Astrocyte of the spinal cord (primary cell): ENCODE measurements around the gene PITPNM3.

ENCODE experiments used
- DNase-seq: peaks from one replicate; pipeline ENCODE4 v3.0.0; 2011; ENCODE audit warnings: low read depth, low spot score
- H3K4me3 ChIP-seq: 2 replicates; pipeline ENCODE4 v1.5.1; 2011; ENCODE audit warnings: low read depth, mild to moderate bottlenecking, low read length, moderate library complexity
- CTCF ChIP-seq: IDR thresholded peaks from 2 replicates; pipeline ENCODE4 v1.5.1; 2012; ENCODE audit warnings: low read depth, mild to moderate bottlenecking, low read length, inconsistent platforms
- in situ Hi-C: cut with HindIII; loops from 2 replicates; pipeline ENCODE4 v1.10.0; 2017; ENCODE audit warnings: low sequenced_read_pairs

The PITPNM3 gene

DNA sequence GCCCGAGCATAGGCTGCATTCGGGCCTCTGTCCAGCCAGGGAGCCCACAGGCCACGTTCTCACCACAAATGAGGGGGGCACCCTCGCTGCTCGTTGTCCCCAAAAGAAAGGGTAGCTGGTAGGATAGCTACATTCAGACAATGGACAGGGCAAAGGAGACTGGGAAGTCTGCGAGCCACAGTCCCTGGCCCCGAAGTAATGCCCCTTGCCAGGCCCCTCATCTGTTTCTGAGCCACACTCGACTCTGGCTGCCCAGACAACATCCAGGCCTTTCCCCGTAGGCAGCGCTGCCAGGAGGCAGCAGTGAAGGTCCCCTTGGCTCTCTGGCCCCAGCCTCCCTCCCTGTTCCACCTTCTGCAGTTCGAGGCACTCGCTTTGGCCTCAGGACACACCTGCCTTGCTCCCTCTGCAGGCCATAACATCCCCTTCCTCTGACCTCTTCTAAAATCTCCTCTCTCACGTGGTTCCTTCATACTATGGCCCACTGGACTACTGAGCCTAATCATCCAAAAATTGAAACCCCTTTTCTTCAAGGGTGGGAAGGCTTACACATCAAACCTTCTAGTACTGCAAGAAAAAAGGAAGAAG lies 133.6 kb downstream of the PITPNM3 start:
- no peak for DNase-seq
- in situ Hi-C loops = no loop called here
- no peak overlapping the region for H3K4me3 ChIP-seq
- no peak for TF ChIP-seq CTCF

GRCh38 chr17:6421700-6422604 lies 134.4 kb downstream of the PITPNM3 start:
- no peak overlapping the region for H3K4me3 ChIP-seq
- in situ Hi-C loops = no loop called here
- peak; percentile 80 for TF ChIP-seq CTCF
- DNase-seq = peak; percentile 61

GRCh38 chr17:6420173-6420641 lies 136.1 kb downstream of the PITPNM3 start:
- TF ChIP-seq CTCF = peak; percentile 61
- in situ Hi-C loops = no loop called here
- DNase-seq = peak; percentile 6
- H3K4me3 ChIP-seq = no peak overlapping the region

DNA sequence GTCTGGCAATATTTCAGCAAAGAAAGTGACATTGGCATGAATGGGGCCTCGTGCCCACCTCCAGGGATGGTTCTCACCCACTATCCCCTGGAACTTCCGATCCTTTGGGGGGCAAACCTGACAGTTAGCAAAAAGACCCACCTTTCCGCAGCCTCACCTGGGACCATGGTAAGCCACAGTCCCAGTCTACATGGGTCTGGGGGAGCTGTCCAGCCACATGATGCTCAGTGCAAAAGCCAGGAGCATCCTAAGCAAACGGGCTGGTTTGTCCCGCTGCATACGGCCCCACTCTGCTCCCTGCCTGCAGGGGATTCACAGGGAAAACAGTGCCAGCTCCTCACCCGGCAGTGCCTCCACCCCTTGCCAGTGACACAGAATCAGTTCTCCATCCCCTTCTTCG lies 140.7 kb downstream of the PITPNM3 start:
- DNase-seq = no peak
- in situ Hi-C loops = no loop called here

DNA sequence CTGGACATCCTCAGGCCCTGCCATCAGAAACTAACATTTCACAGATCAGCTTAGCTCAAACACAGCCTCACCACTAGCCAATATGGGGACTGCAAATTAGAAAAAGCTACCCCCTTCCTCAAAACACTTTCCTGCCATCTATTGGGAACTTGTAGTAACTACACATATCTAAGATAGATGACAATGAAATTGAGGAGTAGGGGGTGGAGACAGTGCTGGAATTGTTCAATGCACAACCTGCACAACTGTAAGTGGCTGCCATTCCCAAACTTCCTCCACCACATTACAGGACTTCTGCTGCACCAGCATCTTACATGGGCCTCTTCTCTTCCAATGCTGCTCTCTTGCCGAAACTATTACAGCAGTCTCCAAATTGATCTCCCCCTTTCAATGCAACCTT lies 143.3 kb downstream of the PITPNM3 start:
- peak; percentile 54 for TF ChIP-seq CTCF
- no peak overlapping the region for H3K4me3 ChIP-seq
- in situ Hi-C loops = no loop called here
- peak; percentile 43 for DNase-seq

More for the DNA sequence above, 140.7 kb downstream of the PITPNM3 start:
- TF ChIP-seq CTCF = no peak
- no peak overlapping the region for H3K4me3 ChIP-seq

DNA sequence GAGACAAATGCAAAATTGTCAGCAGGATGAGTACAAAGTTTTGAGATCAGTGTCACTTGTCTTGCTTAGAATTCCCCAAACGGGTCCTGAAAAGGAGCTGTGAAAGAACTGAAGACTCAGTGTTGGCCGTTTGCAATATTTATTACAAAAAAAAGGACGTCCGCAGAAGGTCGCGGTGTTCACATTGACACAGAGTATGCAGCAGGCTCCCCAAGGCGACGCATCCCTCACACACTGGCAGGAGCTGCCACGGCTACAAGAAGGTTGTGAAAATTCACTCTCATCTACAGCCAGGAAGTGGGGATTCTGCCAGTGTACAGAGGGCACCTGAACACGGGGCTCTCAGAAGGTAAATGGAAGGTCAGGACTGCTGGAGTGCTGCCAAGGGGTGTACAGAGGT lies 147.6 kb downstream of the PITPNM3 start:
- in situ Hi-C loops = no loop called here

More for the DNA sequence above, 147.6 kb downstream of the PITPNM3 start:
- no peak for DNase-seq
- no peak for TF ChIP-seq CTCF
- H3K4me3 ChIP-seq = no peak overlapping the region
